GM11168 (cell line): ENCODE measurements around the gene AIF1.

ENCODE experiments used
- in situ Hi-C: fragments of 300-500 bp; cut with MboI; formaldehyde crosslinking; loops from one replicate; pipeline ENCODE4 v1.12.0; 2022; ENCODE audit warnings: low sequenced_read_pairs; ENCODE audit not compliant: unreplicated experiment

AIF1 gene

GRCh38 chr6:31580438-31580740, 34.6 kb upstream of the AIF1 start:
- in situ Hi-C loops = no loop called here

GRCh38 chr6:31580807-31581433, 34.1 kb upstream of the AIF1 start:
- in situ Hi-C loops = no loop called here

GRCh38 chr6:31581434-31582229, 33.4 kb upstream of the AIF1 start:
- in situ Hi-C loops = no loop called here

- in situ Hi-C loops = no loop called here
These were observed 32.8 kb upstream of the AIF1 start, which contains the start of gene LTB for GRCh38 chr6:31582230-31582643. Gene LTB, minus strand, starts transcription at chr6:31582424. Its CDS starts 7 bp downstream, at chr6:31582417.

GRCh38 chr6:31585491-31585890, 29.5 kb upstream of the AIF1 start:
- in situ Hi-C loops = no loop called here

- in situ Hi-C loops = no loop called here
These were observed 29.0 kb upstream of the AIF1 start, which contains the start of gene LST1 for GRCh38 chr6:31586008-31586407. Gene LST1, plus strand, starts transcription at chr6:31586277. Its CDS starts 1,023 bp downstream, at chr6:31587300.

- in situ Hi-C loops = no loop called here
These were observed 28.3 kb upstream of the AIF1 start for GRCh38 chr6:31586599-31587281.

- in situ Hi-C loops = no loop called here
These were observed 26.9 kb upstream of the AIF1 start for GRCh38 chr6:31587791-31588777.

GRCh38 chr6:31588871-31589650, 26.0 kb upstream of the AIF1 start:
- in situ Hi-C loops = no loop called here

GRCh38 chr6:31590691-31591090, 24.3 kb upstream of the AIF1 start:
- in situ Hi-C loops = loop anchor here (5.0 kb wide), 1 partner anchor 43 kb away; the partner anchor contains the start of genes ATP6V1G2 and NFKBIL1

GRCh38 chr6:31592396-31592771, 22.6 kb upstream of the AIF1 start:
- in situ Hi-C loops = loop anchor here (5.0 kb wide), 1 partner anchor 45 kb away; the partner anchor contains the start of genes ATP6V1G2 and NFKBIL1

- in situ Hi-C loops = loop anchor here (5.0 kb wide), 1 partner anchor 105 kb away; no protein-coding TSS in a partner anchor
These were observed 18.0 kb upstream of the AIF1 start for GRCh38 chr6:31597006-31597405.

GRCh38 chr6:31607317-31607716, 7.7 kb upstream of the AIF1 start:
- in situ Hi-C loops = no loop called here

GRCh38 chr6:31609519-31610406, 5.3 kb upstream of the AIF1 start:
- in situ Hi-C loops = no loop called here

- in situ Hi-C loops = no loop called here
These were observed 4.1 kb upstream of the AIF1 start for GRCh38 chr6:31610968-31611367.

- in situ Hi-C loops = no loop called here
These were observed 887 bp upstream of the AIF1 start for GRCh38 chr6:31614075-31614619.

GRCh38 chr6:31615748-31616147, 714 bp downstream of the AIF1 start:
- in situ Hi-C loops = no loop called here

- in situ Hi-C loops = no loop called here
These were observed 2.0 kb downstream of the AIF1 start for GRCh38 chr6:31617010-31617409.
